Transverse colon (tissue), 4 donors: Measurements from ENCODE around the gene CARS2. TPM values are rescaled to one million over a fixed set of nuclear protein-coding genes. Genes with fewer than 3 reads are reported as not detected.
A peak's percentile ranks its signal among the peaks of the same experiment; 100 is the strongest.

Source experiments
- DNase-seq: peaks from one replicate; pipeline ENCODE4 v3.0.0-alpha.2; 2019
- H3K27ac ChIP-seq, 4 donors: fragments of 200-600 bp; sonication (generic); 2 replicates each; pipeline ENCODE4 v1.5.1; 2016 to 2018; ENCODE audit warnings: inconsistent platforms in 4 of 4
- H3K27me3 ChIP-seq: fragments of 200-600 bp; sonication (generic); 2 replicates; pipeline ENCODE4 v1.5.1; 2017; ENCODE audit warnings: inconsistent platforms
- H3K36me3 ChIP-seq, 4 donors: fragments of 200-600 bp; sonication (generic); 2 replicates each; pipeline ENCODE4 v1.5.1; 2017 to 2019; ENCODE audit warnings: inconsistent platforms in 4 of 4
- H3K4me1 ChIP-seq, 4 donors: fragments of 200-600 bp; sonication (generic); 2 replicates each; pipeline ENCODE4 v1.5.1; 2017 to 2020; ENCODE audit warnings: inconsistent platforms in 4 of 4
- H3K4me3 ChIP-seq, 4 donors: fragments of 200-600 bp; sonication (generic); 1 replicate in 1 of 4; 2 replicates in 3 of 4; pipeline versions ENCODE4 v1.5.1 to v1.6.1; 2017 to 2019; ENCODE audit warnings: inconsistent platforms in 4 of 4
- H3K9me3 ChIP-seq, 2 donors: fragments of 200-600 bp; sonication (generic); 2 replicates each; pipeline ENCODE4 v1.5.1; 2017 to 2019; ENCODE audit warnings: inconsistent platforms in 2 of 2
- EP300 ChIP-seq: sonication (generic); formaldehyde crosslinking; IDR thresholded peaks from one replicate; pipeline ENCODE4 v1.6.1; 2017; ENCODE audit warnings: antibody characterized with exemption, low read depth
- POLR2A ChIP-seq: fragments of 450-650 bp; IDR thresholded peaks from one replicate; pipeline ENCODE4 v1.6.1; 2016; ENCODE audit warnings: antibody characterized with exemption, mild to moderate bottlenecking, moderate library complexity
- POLR2AphosphoS5 ChIP-seq, 3 donors: sonication (generic); formaldehyde crosslinking; IDR thresholded peaks; one replicate each; pipeline ENCODE4 v1.6.1; 2016; ENCODE audit warnings: antibody characterized with exemption in 3 of 3
- WGBS, 2 donors: methylation state at CpG; one replicate each; pipeline ENCODE4 v1.1.5; 2018; ENCODE audit warnings: low coverage in 1 of 2; 5-methylcytosine and 5-hydroxymethylcytosine counted together
- in situ Hi-C, 4 donors: fragments of 200-750 bp; cut with MboI; loops; one replicate each; pipeline versions ENCODE4 v1.15.0 to v1.15.1; 2017; ENCODE audit warnings: low sequenced_read_pairs in 3 of 4, low pct_ligation_motif_present in 1 of 4, low pct_unique_long_range_greater_than_20kb in 1 of 4
- intact Hi-C: fragments of 100-400 bp; cut with DNase I; formaldehyde crosslinking; loops from one replicate; pipeline ENCODE4 v1.15.1; 2023; ENCODE audit warnings: low total_unique reads
- total RNA-seq, 4 donors: library from RNA; depleted of rRNA; stranded (reverse); fragments of >200 nt; gene quantifications; one replicate each; pipeline ENCODE4 v1.1.0, GENCODE V29; 2016
- TF ChIP-seq, protein P1 (sequence below), 5 experiments: fragments of 200-600 bp in 3 of 5; fragments of 450-650 bp in 2 of 5; sonication (generic) in 3 of 5; IDR thresholded peaks; 1 replicate in 2 of 5; 2 replicates in 3 of 5; pipeline ENCODE4 v1.5.1; 2016 to 2017; ENCODE audit warnings: antibody characterized with exemption in 5 of 5, inconsistent platforms in 3 of 5, mild to moderate bottlenecking in 2 of 5, moderate library complexity in 1 of 5

The CARS2 gene
- total RNA-seq, 4 donors from 2014 or later: 35.2 to 152 (median 56.2) TPM

DNA sequence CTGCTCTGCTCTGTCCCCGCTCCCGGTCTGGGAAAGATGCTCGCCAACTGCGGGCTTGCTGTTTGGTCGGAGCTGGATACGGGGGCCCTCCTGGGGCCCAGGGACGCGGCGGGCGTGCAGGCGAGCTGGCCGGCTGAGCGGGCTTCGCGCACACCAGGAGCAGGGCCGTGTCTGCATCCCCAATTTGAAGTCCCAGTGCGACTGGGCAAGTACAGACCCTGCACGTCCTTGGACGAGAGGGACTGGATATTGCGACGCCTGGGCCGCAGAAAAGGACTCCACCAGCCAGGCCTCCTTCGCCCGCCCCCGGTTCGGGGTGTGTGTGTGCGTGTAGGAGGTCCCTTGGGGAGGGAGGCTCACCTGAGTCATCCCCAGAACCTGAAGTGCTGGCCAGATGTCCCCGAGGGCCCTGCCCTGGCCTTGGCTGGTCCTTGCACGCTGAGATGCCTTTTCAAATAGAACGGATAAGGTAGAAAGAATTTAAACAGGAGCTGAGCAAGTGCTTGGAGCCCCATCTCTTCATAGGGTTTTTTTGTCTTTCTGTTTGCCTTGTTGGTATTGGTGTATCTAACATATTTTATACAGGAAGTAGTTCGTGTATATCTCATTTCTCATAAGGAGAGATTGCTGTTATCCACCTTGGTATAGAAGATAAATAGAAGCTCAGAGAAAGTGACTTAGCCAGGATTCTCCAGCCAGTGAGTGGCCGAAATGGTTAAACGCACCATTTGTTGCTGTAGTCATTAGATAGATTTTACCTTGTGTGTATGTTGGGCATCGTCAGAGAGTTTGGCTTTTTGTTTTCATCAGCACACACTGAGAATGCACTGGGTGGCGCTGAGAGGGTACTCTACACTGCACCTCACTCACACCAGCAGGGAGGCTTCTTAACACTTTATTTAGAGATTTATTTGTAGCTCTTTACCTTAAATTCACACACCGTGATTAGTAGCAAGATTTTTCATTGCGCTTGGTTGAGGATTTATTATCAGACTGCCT is 89.5 kb downstream of the CARS2 start:
- intact Hi-C loops: loop anchor here (5.0 kb wide), 1 partner anchor 54 kb away; the partner anchor contains the start of gene RAB20
- 5 to 28% methylated on average over 7 to 26 of the region's 37 CpGs for WGBS, 2 donors
- Histone ChIP-seq H3K4me3 (peak overlapping the region; percentile 79 to 96 (median 87)), H3K9me3 (no peaks in the 10 kb centered on the region), H3K27me3 (no peaks in the 10 kb centered on the region), H3K36me3 (no peaks in the 10 kb centered on the region), H3K27ac (peak overlapping the region; percentile 86 to 97 (median 94)), H3K4me1 (peaks cover 18 to 45% (median 26%) of the 10 kb centered on the region in 4 donors)
- in situ Hi-C loops: loop anchor here in 2 of 4 donors (10.0 to 25.0 kb wide), 2 partner anchors 88 to 96 kb away; partner anchors contain the start of genes CARS2 (in 2 of the 2) and ING1 (in 1 of the 2)
- peak; percentile 52 for DNase-seq
- TF ChIP-seq EP300 (no peak), POLR2A (peak; percentile 16), POLR2AphosphoS5 (IDR thresholded peaks at IDR 0.05) (peak; percentile 6 to 21 (median 15))
- TF ChIP-seq, protein P1, sequence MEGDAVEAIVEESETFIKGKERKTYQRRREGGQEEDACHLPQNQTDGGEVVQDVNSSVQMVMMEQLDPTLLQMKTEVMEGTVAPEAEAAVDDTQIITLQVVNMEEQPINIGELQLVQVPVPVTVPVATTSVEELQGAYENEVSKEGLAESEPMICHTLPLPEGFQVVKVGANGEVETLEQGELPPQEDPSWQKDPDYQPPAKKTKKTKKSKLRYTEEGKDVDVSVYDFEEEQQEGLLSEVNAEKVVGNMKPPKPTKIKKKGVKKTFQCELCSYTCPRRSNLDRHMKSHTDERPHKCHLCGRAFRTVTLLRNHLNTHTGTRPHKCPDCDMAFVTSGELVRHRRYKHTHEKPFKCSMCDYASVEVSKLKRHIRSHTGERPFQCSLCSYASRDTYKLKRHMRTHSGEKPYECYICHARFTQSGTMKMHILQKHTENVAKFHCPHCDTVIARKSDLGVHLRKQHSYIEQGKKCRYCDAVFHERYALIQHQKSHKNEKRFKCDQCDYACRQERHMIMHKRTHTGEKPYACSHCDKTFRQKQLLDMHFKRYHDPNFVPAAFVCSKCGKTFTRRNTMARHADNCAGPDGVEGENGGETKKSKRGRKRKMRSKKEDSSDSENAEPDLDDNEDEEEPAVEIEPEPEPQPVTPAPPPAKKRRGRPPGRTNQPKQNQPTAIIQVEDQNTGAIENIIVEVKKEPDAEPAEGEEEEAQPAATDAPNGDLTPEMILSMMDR (IDR thresholded peaks at IDR 0.05): peak in 1 of 5 experiments; percentile 8

DNA sequence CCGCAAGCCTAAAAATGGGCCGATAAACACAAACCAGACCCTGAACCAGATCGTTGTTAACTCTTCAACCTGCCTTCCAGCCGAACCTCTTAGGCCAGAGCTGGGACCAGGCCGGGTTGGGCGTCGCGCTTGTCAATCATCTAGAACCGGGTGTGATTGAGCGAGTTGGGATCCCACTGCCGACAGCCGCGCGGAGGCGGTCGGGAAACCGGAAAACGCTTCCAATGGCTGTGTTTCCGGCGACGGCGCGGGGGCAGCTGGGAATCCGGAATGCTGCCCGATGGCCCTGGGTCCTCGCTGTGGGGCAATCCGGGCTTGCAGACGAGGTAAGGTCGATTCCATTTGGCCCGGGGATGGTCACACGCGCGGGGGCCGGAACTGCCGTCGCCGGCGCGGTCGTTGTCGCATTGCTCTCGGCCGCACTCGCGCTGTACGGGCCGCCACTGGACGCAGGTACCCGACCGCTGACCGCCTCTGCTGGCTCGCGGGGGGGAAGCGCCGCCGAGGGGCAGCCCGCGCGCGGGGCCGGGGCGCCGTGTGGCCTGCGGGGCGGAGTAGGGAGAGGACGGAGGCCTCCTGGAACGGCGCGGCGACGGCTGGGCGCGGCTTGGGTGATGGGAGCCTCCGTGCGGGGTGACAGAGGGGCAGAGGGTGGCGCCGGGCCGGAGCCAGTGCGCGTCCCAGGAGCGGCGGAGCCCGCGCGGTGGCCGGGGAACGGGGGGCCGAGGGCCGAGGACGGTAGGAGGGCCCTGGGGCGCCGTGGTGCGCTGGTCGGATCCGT is 90.4 kb downstream of the CARS2 start, which contains the start of gene NAXD:
Gene NAXD (plus strand): TSS at position 224 of the 781 bp plus-strand sequence. CDS start 57 bp downstream, at position 281.
- TF ChIP-seq POLR2AphosphoS5 (IDR thresholded peaks at IDR 0.05) (peak; percentile 83 to 88 (median 86)), POLR2A (peak; percentile 72), EP300 (no peak)
- TF ChIP-seq, protein P1 (IDR thresholded peaks at IDR 0.05): no peak
- peaks cover 18 to 39% (median 26%) of the 10 kb centered on the region in 4 donors for H3K4me1 ChIP-seq
- no peaks in the 10 kb centered on the region for H3K27me3 ChIP-seq
- H3K4me3 ChIP-seq: peak within 1 kb of the TSS; percentile 79 to 96 (median 87)
- no peaks in the 10 kb centered on the region for H3K9me3 ChIP-seq
- H3K36me3 ChIP-seq: no peaks in the 10 kb centered on the region
- WGBS, 2 donors: 3 to 18% methylated on average over 2 to 54 of the region's 95 CpGs
- in situ Hi-C loops: loop anchor here in 2 of 4 donors (10.0 to 25.0 kb wide), 2 partner anchors 89 to 97 kb away; partner anchors contain the start of genes CARS2 (in 2 of the 2) and ING1 (in 1 of the 2)
- intact Hi-C loops: loop anchor here (5.0 kb wide), 1 partner anchor 53 kb away; the partner anchor contains the start of gene RAB20
- peak; percentile 94 for DNase-seq
- peak within 1 kb of the TSS; percentile 86 to 97 (median 94) for H3K27ac ChIP-seq

DNA sequence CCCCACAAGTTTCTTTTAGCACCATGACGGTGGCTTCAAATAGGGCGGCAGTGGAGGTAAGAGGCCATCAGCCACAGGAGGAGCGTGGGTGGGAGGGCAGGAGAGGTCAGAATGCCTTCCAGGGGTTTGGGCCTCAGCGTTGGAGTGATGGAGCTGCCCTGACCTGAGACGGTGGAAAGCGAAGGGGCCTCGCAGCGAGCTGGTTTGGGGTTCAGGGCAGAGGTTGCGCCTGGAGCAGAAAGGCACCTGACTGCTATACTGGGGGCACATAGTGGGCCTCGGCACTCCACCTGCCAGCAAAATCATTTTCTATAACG is 91.0 kb downstream of the CARS2 start:
- TF ChIP-seq POLR2AphosphoS5 (IDR thresholded peaks at IDR 0.05) (no peak), POLR2A (no peak), EP300 (no peak)
- TF ChIP-seq, protein P1 (IDR thresholded peaks at IDR 0.05): no peak
- Histone ChIP-seq H3K27ac (peak overlapping the region; percentile 86 to 97 (median 94)), H3K4me3 (peak overlapping the region in 3 of 4 donors; percentile 79 to 92 (median 82)), H3K27me3 (no peaks in the 10 kb centered on the region), H3K9me3 (no peaks in the 10 kb centered on the region), H3K4me1 (peaks cover 18 to 35% (median 26%) of the 10 kb centered on the region in 4 donors), H3K36me3 (no peaks in the 10 kb centered on the region)
- intact Hi-C loops: loop anchor here (5.0 kb wide), 1 partner anchor 53 kb away; the partner anchor contains the start of gene RAB20
- in situ Hi-C loops: loop anchor here in 2 of 4 donors (10.0 to 25.0 kb wide), 2 partner anchors 90 to 97 kb away; partner anchors contain the start of genes CARS2 (in 2 of the 2) and ING1 (in 1 of the 2)
- WGBS, 2 donors: 86% methylated on average over 11 of the region's 11 CpGs; no CpG with 5 or more reads in 1 of the 2 donors
- no peak for DNase-seq
